Naive B cell (primary cell): ENCODE measurements around the gene PRELID3B. TPM values are rescaled to one million over a fixed set of nuclear protein-coding genes. Genes with fewer than 3 reads are reported as not detected.

Experiments
- ATAC-seq, 2 donors: fragments of 150-1000 bp; cut with Tn5 transposase; 2 replicates each; pipeline ENCODE4 v1.10.0; 2021; ENCODE audit warnings: low read depth in 2 of 2, mild to moderate bottlenecking in 2 of 2, moderate library complexity in 2 of 2
- DNase-seq: peaks from one replicate; pipeline ENCODE4 v3.0.0; 2022
- H3K27ac Mint-ChIP-seq, 6 donors: one replicate each; pipeline ENCODE4 v1.8.0; 2020 to 2022; ENCODE audit warnings: mild to moderate bottlenecking in 6 of 6, mixed read lengths in 6 of 6, moderate library complexity in 5 of 6, inconsistent platforms in 2 of 6
- H3K27me3 Mint-ChIP-seq, 3 donors: one replicate each; pipeline ENCODE4 v1.8.0; 2021 to 2022; ENCODE audit warnings: mixed read lengths in 3 of 3, mild to moderate bottlenecking in 1 of 3
- H3K36me3 Mint-ChIP-seq, 2 donors: one replicate each; pipeline ENCODE4 v1.8.0; 2020 to 2022; ENCODE audit warnings: mixed read lengths in 2 of 2, inconsistent platforms in 1 of 2, mild to moderate bottlenecking in 1 of 2
- H3K4me1 Mint-ChIP-seq, 3 donors: one replicate each; pipeline ENCODE4 v1.8.0; 2020 to 2022; ENCODE audit warnings: mixed read lengths in 3 of 3, inconsistent platforms in 1 of 3, mild to moderate bottlenecking in 1 of 3, moderate library complexity in 1 of 3
- H3K4me3 Mint-ChIP-seq, 8 donors: one replicate each; pipeline ENCODE4 v1.8.0; 2020 to 2022; ENCODE audit warnings: mild to moderate bottlenecking in 8 of 8, mixed read lengths in 8 of 8, moderate library complexity in 8 of 8, inconsistent platforms in 2 of 8
- H3K9me3 Mint-ChIP-seq, 7 donors: one replicate each; pipeline ENCODE4 v1.8.0; 2020 to 2022; ENCODE audit warnings: mixed read lengths in 7 of 7, mild to moderate bottlenecking in 5 of 7, inconsistent platforms in 2 of 7, moderate library complexity in 1 of 7
- polyA plus RNA-seq, 6 donors: library from polyadenylated mRNA; unstranded; fragments of 300-500 nt; fragmentation: Illumina TruSeq; gene quantifications; one replicate each; pipeline ENCODE4 v1.2.3, GENCODE V29; 2021; ENCODE audit warnings: low read depth in 6 of 6

The PRELID3B gene
- polyA plus RNA-seq, 6 donors from 2014 or later = 34.1 to 46.0 (median 37.5) TPM

DNA sequence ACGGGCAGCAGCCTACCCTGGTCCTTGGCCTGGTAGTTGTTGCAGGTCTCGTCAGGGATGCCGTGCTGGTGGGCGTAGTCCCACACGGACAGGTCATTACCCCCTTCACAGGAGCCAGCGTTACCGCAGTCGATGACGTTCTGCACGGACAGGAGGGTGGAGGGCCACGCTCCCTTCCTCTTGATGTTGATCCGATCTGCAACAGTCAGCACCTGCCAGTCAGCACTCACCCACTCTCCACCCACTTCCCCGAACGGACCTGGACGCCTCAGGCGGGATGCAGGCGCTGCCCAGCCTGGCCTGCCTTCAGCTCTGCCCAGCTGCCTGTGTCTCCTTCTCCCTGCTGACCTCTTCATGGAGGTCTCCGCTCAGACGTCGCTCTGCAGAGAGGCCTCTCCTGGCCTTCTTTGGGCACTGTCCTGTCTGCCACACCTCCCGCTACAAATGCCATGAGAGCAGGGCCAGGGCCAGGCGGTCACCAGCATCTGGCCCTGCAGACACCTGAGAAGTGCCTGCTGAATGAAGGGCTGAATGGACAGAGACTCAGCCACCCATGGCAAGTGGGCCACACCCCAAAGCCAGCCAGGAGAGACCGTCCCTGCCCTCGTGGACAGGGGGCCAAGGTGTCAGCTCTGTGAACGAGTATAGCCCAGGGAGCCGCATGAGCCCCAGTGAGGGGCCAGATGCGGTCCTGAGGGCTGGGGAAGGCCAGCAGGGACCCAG lies 41.0 kb downstream of the PRELID3B start:
- Mint-ChIP-seq H3K4me3 (peak overlapping the region in 2 of 8 donors; percentile 20 to 31), H3K4me1 (peaks cover 37 to 54% (median 53%) of the 10 kb centered on the region in 3 donors), H3K27ac (peak overlapping the region in 4 of 6 donors; percentile 66 to 96 (median 80)), H3K36me3 (peaks cover 0 to 30% of the 10 kb centered on the region in 2 donors), H3K9me3 (no peaks in the 10 kb centered on the region), H3K27me3 (no peaks in the 10 kb centered on the region)
- no peak for DNase-seq
- no peak for ATAC-seq

GRCh38 chr20:59001068-59001448 lies 41.5 kb downstream of the PRELID3B start:
- H3K27ac Mint-ChIP-seq = peak overlapping the region in 2 of 6 donors; percentile 69 to 77
- peaks cover 39 to 54% (median 54%) of the 10 kb centered on the region in 3 donors for H3K4me1 Mint-ChIP-seq
- H3K4me3 Mint-ChIP-seq = peak overlapping the region in 1 of 8 donors; percentile 20
- no peaks in the 10 kb centered on the region for H3K9me3 Mint-ChIP-seq
- no peaks in the 10 kb centered on the region for H3K27me3 Mint-ChIP-seq
- ATAC-seq = no peak
- peaks cover 0 to 30% of the 10 kb centered on the region in 2 donors for H3K36me3 Mint-ChIP-seq
- no peak for DNase-seq

GRCh38 chr20:59000326-59000725 lies 42.3 kb downstream of the PRELID3B start:
- peaks cover 42 to 54% (median 54%) of the 10 kb centered on the region in 3 donors for H3K4me1 Mint-ChIP-seq
- H3K4me3 Mint-ChIP-seq = no peak overlapping the region
- H3K27ac Mint-ChIP-seq = peak overlapping the region in 3 of 6 donors; percentile 44 to 97 (median 56)
- DNase-seq (no peak), ATAC-seq (no peak)
- H3K27me3 Mint-ChIP-seq = no peaks in the 10 kb centered on the region
- H3K9me3 Mint-ChIP-seq = no peaks in the 10 kb centered on the region
- peaks cover 5 to 30% of the 10 kb centered on the region in 2 donors for H3K36me3 Mint-ChIP-seq

- peak overlapping the region in 1 of 8 donors; percentile 40 for H3K4me3 Mint-ChIP-seq
- H3K27ac Mint-ChIP-seq = peak overlapping the region in 3 of 6 donors; percentile 9 to 79 (median 47)
- no peaks in the 10 kb centered on the region for H3K9me3 Mint-ChIP-seq
- DNase-seq (no peak), ATAC-seq (no peak)
- peaks cover 34 to 54% (median 54%) of the 10 kb centered on the region in 3 donors for H3K4me1 Mint-ChIP-seq
- H3K36me3 Mint-ChIP-seq = peaks cover 5 to 22% of the 10 kb centered on the region in 2 donors
- no peaks in the 10 kb centered on the region for H3K27me3 Mint-ChIP-seq
Observed at GRCh38 chr20:58998656-58999055, 43.9 kb downstream of the PRELID3B start.

DNA sequence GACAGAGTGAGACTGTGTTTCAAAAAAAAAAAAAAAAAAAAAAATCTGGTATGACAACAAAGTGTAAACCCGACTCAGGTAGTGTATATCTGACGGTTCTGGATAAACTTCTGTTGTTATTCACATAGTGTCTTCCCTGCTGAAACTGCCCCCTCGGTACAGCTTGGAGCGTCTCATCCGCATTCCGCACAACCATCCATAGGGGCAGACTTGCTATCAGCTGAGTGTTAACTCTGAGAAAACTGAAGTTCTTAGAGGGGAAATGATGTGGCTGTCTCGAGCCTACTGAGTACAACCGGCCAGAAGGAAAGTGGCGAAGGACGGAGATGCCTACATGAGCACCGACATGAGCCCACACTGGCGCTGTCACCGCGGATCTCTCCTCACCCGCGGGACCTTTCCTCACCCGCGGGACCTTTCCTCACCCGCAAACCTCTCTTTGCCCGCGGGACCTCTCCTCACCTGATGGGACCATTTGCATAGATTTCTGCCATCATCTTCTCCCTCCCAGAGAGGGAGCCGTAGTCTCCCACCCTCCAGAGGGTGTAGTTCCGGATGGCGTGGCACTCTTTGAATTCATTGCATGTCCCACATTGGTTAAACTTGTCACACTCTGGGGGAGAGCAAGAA lies 45.3 kb downstream of the PRELID3B start:
- H3K9me3 Mint-ChIP-seq = no peaks in the 10 kb centered on the region
- peak overlapping the region in 3 of 6 donors; percentile 9 to 91 (median 33) for H3K27ac Mint-ChIP-seq
- peaks cover 22 to 54% (median 46%) of the 10 kb centered on the region in 3 donors for H3K4me1 Mint-ChIP-seq
- peaks cover 5 to 8% of the 10 kb centered on the region in 2 donors for H3K36me3 Mint-ChIP-seq
- no peak overlapping the region for H3K4me3 Mint-ChIP-seq
- ATAC-seq (no peak), DNase-seq (no peak)
- no peaks in the 10 kb centered on the region for H3K27me3 Mint-ChIP-seq

DNA sequence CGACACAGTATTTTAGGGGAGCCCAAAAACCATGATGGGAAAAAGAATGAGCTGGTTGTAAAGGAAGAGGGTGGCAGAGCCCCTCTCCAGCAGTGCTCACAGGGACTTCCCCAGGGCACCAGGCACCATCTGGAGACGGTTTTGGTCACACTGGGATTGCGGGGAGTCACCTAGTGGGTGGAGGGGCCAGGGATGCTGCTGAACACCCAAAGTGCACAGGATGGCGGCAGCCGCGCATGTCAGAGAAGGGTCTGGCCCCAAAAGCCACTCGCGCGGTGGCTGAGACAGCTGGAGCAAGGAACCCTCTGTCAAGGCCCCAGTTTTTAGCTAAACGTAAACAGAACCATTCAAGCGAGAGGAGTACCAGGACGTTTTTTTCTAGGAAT lies 46.4 kb downstream of the PRELID3B start:
- H3K9me3 Mint-ChIP-seq = no peaks in the 10 kb centered on the region
- H3K4me3 Mint-ChIP-seq = no peak overlapping the region
- no peak for DNase-seq
- no peak for ATAC-seq
- H3K36me3 Mint-ChIP-seq = peaks cover 7 to 11% of the 10 kb centered on the region in 2 donors
- peaks cover 25 to 48% (median 38%) of the 10 kb centered on the region in 3 donors for H3K4me1 Mint-ChIP-seq
- no peaks in the 10 kb centered on the region for H3K27me3 Mint-ChIP-seq
- H3K27ac Mint-ChIP-seq = peak overlapping the region in 1 of 6 donors; percentile 5

DNA sequence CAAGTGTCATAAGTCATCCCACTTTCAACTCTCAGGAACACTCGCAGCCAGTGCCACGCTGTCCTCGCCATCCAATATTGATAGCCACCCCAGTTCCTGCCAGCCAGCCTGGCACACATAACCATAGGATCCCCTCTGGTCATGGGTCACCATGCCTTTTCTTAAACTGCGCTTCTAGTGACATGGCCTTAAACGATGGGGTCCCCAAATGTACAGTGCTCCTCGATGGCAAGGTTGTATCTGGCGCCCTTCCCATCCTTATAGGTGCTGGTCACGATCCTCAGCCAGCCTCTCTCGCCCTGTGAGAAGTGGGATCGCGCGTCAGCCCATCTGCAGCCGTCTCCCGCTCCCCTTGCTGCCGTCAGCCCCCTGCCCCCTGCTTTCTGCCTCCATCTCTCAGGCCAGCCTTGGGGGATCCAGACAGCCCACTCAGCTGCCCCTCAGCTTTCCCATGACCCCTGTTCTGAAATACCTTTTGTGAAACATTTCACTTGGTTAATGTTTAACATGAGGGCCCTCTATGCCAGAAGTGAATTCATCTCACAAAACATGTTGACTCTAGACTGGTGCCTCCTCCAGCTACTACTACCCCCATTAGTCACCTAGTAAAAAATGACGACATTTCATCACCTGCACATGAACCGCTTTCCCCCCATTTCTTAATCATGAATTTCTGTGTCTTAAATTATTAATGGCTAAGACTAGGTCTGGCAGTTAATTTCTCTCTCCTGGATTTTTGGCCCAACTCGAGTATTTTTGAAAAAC lies 46.9 kb downstream of the PRELID3B start:
- Mint-ChIP-seq H3K27ac (peak overlapping the region; percentile 5 to 94 (median 85)), H3K9me3 (no peaks in the 10 kb centered on the region), H3K4me3 (peak overlapping the region in 1 of 8 donors; percentile 6), H3K36me3 (peaks cover 7 to 11% of the 10 kb centered on the region in 2 donors), H3K4me1 (peaks cover 25 to 45% (median 38%) of the 10 kb centered on the region in 3 donors), H3K27me3 (no peaks in the 10 kb centered on the region)
- ATAC-seq = no peak
- no peak for DNase-seq

GRCh38 chr20:58994390-58995159 lies 48.0 kb downstream of the PRELID3B start:
- H3K27ac Mint-ChIP-seq = peak overlapping the region; percentile 5 to 87 (median 60)
- no peaks in the 10 kb centered on the region for H3K27me3 Mint-ChIP-seq
- H3K36me3 Mint-ChIP-seq = peaks cover 7 to 11% of the 10 kb centered on the region in 2 donors
- H3K9me3 Mint-ChIP-seq = no peaks in the 10 kb centered on the region
- DNase-seq (no peak), ATAC-seq (peak; percentile 50 to 53)
- peak overlapping the region in 4 of 8 donors; percentile 9 to 52 (median 32) for H3K4me3 Mint-ChIP-seq
- peaks cover 25 to 45% (median 38%) of the 10 kb centered on the region in 3 donors for H3K4me1 Mint-ChIP-seq

GRCh38 chr20:58993332-58994248 lies 49.0 kb downstream of the PRELID3B start:
- Mint-ChIP-seq H3K27me3 (no peaks in the 10 kb centered on the region), H3K27ac (peak overlapping the region in 5 of 6 donors; percentile 5 to 80 (median 47)), H3K4me1 (peaks cover 25 to 45% (median 38%) of the 10 kb centered on the region in 3 donors), H3K36me3 (peaks cover 7 to 11% of the 10 kb centered on the region in 2 donors), H3K9me3 (no peaks in the 10 kb centered on the region), H3K4me3 (peak overlapping the region in 3 of 8 donors; percentile 22 to 52 (median 25))
- ATAC-seq (no peak), DNase-seq (no peak)

DNA sequence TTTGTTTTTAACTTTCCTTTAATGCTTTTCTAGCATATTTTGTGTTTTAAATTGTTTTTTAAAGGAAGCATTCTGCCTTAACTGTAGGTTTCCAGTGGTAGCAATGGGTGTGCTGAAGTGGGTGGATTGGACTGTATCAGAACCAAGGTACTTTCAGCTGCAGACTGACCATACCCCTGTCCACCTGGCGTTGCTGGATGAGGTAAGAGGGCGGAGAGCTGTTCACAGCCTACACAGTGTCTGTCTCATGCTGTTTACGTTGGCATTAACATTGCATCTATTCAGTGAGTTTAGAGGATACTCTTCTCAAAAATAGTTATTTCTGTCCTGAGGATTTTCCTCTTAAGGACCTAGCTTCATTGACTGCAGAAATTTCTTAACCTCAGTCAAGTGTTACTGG lies 49.7 kb downstream of the PRELID3B start:
- Mint-ChIP-seq H3K9me3 (no peaks in the 10 kb centered on the region), H3K27me3 (no peaks in the 10 kb centered on the region), H3K36me3 (peaks cover 11% of the 10 kb centered on the region in 2 donors), H3K27ac (peak overlapping the region in 4 of 6 donors; percentile 18 to 80 (median 42)), H3K4me3 (no peak overlapping the region), H3K4me1 (peaks cover 28 to 45% (median 38%) of the 10 kb centered on the region in 3 donors)
- DNase-seq = no peak
- no peak for ATAC-seq

GRCh38 chr20:58991715-58992114 lies 50.9 kb downstream of the PRELID3B start:
- no peak overlapping the region for H3K4me3 Mint-ChIP-seq
- H3K27me3 Mint-ChIP-seq = no peaks in the 10 kb centered on the region
- peak overlapping the region; percentile 11 to 77 (median 38) for H3K27ac Mint-ChIP-seq
- DNase-seq (no peak), ATAC-seq (no peak)
- peaks cover 33 to 50% (median 34%) of the 10 kb centered on the region in 3 donors for H3K4me1 Mint-ChIP-seq
- no peaks in the 10 kb centered on the region for H3K9me3 Mint-ChIP-seq
- H3K36me3 Mint-ChIP-seq = peaks cover 13 to 14% of the 10 kb centered on the region in 2 donors
